OCI-LY3 (cell line): ENCODE measurements around the gene ARPC2.

ENCODE experiments used
- H2AFZ ChIP-seq: fragments of 200-600, 300-600 bp; shearing (Covaris generic); 2 replicates; pipeline ENCODE4 v1.6.0; 2014; ENCODE audit warnings: antibody characterized with exemption, low read depth, low read length
- H3K27ac ChIP-seq: fragments of 200-600, 300-600 bp; sonication (generic); 2 replicates; pipeline ENCODE4 v1.5.1; 2014; ENCODE audit warnings: mild to moderate bottlenecking, low read length, moderate library complexity, mixed read lengths
- H3K27me3 ChIP-seq: fragments of 200-600, 300-600 bp; sonication (generic); 2 replicates; pipeline ENCODE4 v1.6.1; 2014; ENCODE audit warnings: low read depth, low read length, mixed read lengths
- H3K36me3 ChIP-seq: fragments of 200-600, 300-600 bp; sonication (generic); replicated peaks from 2 replicates; pipeline ENCODE3; 2014; ENCODE audit warnings: low read depth, low read length, mixed read lengths
- H3K4me1 ChIP-seq: fragments of 300-600, 200-600 bp; sonication (generic); 2 replicates; pipeline ENCODE4 v1.6.1; 2014; ENCODE audit warnings: low read length, mixed read lengths
- H3K4me2 ChIP-seq: fragments of 200-600, 300-600 bp; sonication (generic); 2 replicates; pipeline ENCODE4 v1.6.1; 2014; ENCODE audit warnings: low read length, mixed read lengths
- H3K4me3 ChIP-seq: fragments of 300-600, 200-600 bp; sonication (generic); 2 replicates; pipeline ENCODE4 v1.5.1; 2014; ENCODE audit warnings: antibody characterized with exemption, mild to moderate bottlenecking, low read length, moderate library complexity
- H3K79me2 ChIP-seq: fragments of 300-600, 200-600 bp; shearing (Covaris generic); 2 replicates; pipeline ENCODE4 v1.6.1; 2014; ENCODE audit warnings: mild to moderate bottlenecking, low read length, mixed read lengths
- H3K9ac ChIP-seq: fragments of 300-600, 200-600 bp; shearing (Covaris generic); 2 replicates; pipeline ENCODE4 v1.6.0; 2014; ENCODE audit warnings: mild to moderate bottlenecking, low read length, moderate library complexity
- H3K9me3 ChIP-seq: fragments of 200-600, 300-600 bp; shearing (Covaris generic); 2 replicates; pipeline ENCODE4 v1.6.1; 2014; ENCODE audit warnings: low read length, mixed read lengths; ENCODE audit not compliant: insufficient read depth
- H4K20me1 ChIP-seq: fragments of 200-600, 300-600 bp; sonication (generic); 2 replicates; pipeline ENCODE4 v1.6.1; 2016; ENCODE audit warnings: low read length, mixed read lengths; ENCODE audit not compliant: insufficient read depth
- CTCF ChIP-seq: fragments of 200-600, 300-600 bp; sonication (generic); IDR thresholded peaks from 2 replicates; pipeline ENCODE4 v1.5.1; 2014; ENCODE audit warnings: antibody characterized with exemption, low read length, low read depth
- EZH2phosphoT487 ChIP-seq: fragments of 200-600 bp; shearing (Covaris generic); IDR thresholded peaks from 2 replicates; pipeline ENCODE4 v1.6.1; 2018; ENCODE audit warnings: antibody characterized with exemption, mixed run types, low read depth

Gene ARPC2

GRCh38 chr2:218187296-218188015 is 29.5 kb upstream of the ARPC2 start:
- H3K27me3 ChIP-seq = peaks cover 4% of the 10 kb centered on the region; the same call in 1 of the 2 replicates
- H3K4me3 ChIP-seq = no peak overlapping the region
- H4K20me1 ChIP-seq = no peaks in the 10 kb centered on the region
- H3K36me3 ChIP-seq = no peaks in the 10 kb centered on the region
- no peak overlapping the region for H3K4me2 ChIP-seq
- no peaks in the 10 kb centered on the region for H3K79me2 ChIP-seq
- no peak overlapping the region for H3K9ac ChIP-seq
- TF ChIP-seq EZH2phosphoT487 (no peak), CTCF (no peak)
- H3K4me1 ChIP-seq = peaks cover 10% of the 10 kb centered on the region
- H3K9me3 ChIP-seq = no peaks in the 10 kb centered on the region
- H2AFZ ChIP-seq = no peak overlapping the region
- H3K27ac ChIP-seq = no peak overlapping the region

GRCh38 chr2:218188528-218188927 is 28.5 kb upstream of the ARPC2 start:
- Histone ChIP-seq H3K4me3 (no peak overlapping the region), H3K9ac (no peak overlapping the region), H3K4me1 (peaks cover 10% of the 10 kb centered on the region), H2AFZ (no peak overlapping the region), H4K20me1 (no peaks in the 10 kb centered on the region), H3K27ac (no peak overlapping the region), H3K9me3 (no peaks in the 10 kb centered on the region), H3K36me3 (no peaks in the 10 kb centered on the region), H3K79me2 (no peaks in the 10 kb centered on the region), H3K27me3 (no peaks in the 10 kb centered on the region), H3K4me2 (no peak overlapping the region)
- TF ChIP-seq CTCF = no peak
- TF ChIP-seq EZH2phosphoT487 = no peak

DNA sequence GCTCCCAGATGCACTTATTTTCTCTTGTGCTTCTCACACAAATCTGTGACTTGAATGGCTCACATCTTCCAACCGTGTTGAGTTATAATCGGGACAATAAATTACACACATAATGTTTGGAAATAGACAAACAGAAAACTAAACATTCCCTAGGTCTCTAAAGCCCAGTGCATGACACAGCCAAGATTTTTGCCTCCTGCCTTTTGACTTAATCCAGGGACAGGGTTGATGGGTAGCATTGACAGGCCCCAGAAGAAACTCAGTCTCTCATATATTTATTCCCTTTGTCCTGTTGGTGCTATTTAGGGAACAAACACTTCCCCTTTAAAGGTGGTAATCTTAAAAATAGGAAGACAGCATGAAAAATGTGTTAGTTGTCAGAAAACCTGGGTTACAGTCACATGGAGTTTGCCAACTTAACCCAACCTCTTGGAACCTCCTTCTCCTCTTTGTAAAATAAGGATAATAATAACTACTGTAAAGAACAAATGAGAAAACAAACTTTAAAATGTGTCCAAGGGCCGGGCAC is 24.0 kb upstream of the ARPC2 start:
- Histone ChIP-seq H3K79me2 (no peaks in the 10 kb centered on the region), H3K9ac (no peak overlapping the region), H3K27me3 (no peaks in the 10 kb centered on the region), H3K9me3 (no peaks in the 10 kb centered on the region), H3K27ac (no peak overlapping the region), H4K20me1 (no peaks in the 10 kb centered on the region), H3K4me2 (no peak overlapping the region), H3K4me3 (no peak overlapping the region), H3K36me3 (no peaks in the 10 kb centered on the region), H2AFZ (no peak overlapping the region), H3K4me1 (no peaks in the 10 kb centered on the region)
- TF ChIP-seq CTCF (no peak), EZH2phosphoT487 (no peak)

DNA sequence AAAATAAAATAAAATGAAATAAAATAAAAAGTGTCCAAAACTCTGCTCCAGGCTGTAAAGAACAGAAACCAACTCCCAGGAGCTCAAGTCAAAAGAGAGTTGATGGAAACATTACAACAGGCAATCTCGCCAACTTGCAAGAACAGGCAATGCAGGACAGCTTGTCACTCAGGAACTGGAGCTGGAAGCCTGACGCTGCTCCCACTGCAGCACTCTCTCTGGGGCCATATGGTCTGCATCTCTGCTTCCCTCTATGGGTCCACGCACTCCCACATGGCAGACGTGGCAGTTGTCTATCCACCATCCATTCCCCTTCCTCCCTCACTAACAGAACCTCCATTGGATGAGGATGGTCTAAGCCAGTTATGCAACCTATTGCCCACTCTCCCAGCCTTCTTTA is 23.3 kb upstream of the ARPC2 start:
- TF ChIP-seq CTCF (no peak), EZH2phosphoT487 (no peak)
- no peaks in the 10 kb centered on the region for H3K4me1 ChIP-seq
- no peaks in the 10 kb centered on the region for H3K27me3 ChIP-seq
- H3K4me2 ChIP-seq = no peak overlapping the region
- no peaks in the 10 kb centered on the region for H3K79me2 ChIP-seq
- no peak overlapping the region for H3K4me3 ChIP-seq
- no peak overlapping the region for H3K9ac ChIP-seq
- H3K9me3 ChIP-seq = no peaks in the 10 kb centered on the region
- no peaks in the 10 kb centered on the region for H4K20me1 ChIP-seq
- H2AFZ ChIP-seq = no peak overlapping the region
- no peaks in the 10 kb centered on the region for H3K36me3 ChIP-seq
- no peak overlapping the region for H3K27ac ChIP-seq
